VCaP (cell line): ENCODE data around the gene ATP8A1.

Experiments
- H3K27ac ChIP-seq: fragments of 450-650 bp; 2 replicates; pipeline ENCODE4 v1.5.1; 2017
- TF ChIP-seq, protein P1 (sequence below): fragments of 450-650 bp; conservative IDR thresholded peaks from 2 replicates; pipeline ENCODE4 v1.5.1; 2017; ENCODE audit warnings: mild to moderate bottlenecking, moderate library complexity

The ATP8A1 gene

GRCh38 chr4:42453612-42454011, 203.3 kb downstream of the ATP8A1 start:
- H3K27ac ChIP-seq = no peak overlapping the region
- TF ChIP-seq, protein P1, sequence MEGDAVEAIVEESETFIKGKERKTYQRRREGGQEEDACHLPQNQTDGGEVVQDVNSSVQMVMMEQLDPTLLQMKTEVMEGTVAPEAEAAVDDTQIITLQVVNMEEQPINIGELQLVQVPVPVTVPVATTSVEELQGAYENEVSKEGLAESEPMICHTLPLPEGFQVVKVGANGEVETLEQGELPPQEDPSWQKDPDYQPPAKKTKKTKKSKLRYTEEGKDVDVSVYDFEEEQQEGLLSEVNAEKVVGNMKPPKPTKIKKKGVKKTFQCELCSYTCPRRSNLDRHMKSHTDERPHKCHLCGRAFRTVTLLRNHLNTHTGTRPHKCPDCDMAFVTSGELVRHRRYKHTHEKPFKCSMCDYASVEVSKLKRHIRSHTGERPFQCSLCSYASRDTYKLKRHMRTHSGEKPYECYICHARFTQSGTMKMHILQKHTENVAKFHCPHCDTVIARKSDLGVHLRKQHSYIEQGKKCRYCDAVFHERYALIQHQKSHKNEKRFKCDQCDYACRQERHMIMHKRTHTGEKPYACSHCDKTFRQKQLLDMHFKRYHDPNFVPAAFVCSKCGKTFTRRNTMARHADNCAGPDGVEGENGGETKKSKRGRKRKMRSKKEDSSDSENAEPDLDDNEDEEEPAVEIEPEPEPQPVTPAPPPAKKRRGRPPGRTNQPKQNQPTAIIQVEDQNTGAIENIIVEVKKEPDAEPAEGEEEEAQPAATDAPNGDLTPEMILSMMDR = no peak

- no peak overlapping the region for H3K27ac ChIP-seq
- TF ChIP-seq, protein P1 = no peak
Observed at GRCh38 chr4:42452823-42453222, 204.1 kb downstream of the ATP8A1 start.

- no peak overlapping the region for H3K27ac ChIP-seq
- TF ChIP-seq, protein P1 = no peak
Observed at GRCh38 chr4:42446823-42447222, 210.1 kb downstream of the ATP8A1 start.

DNA sequence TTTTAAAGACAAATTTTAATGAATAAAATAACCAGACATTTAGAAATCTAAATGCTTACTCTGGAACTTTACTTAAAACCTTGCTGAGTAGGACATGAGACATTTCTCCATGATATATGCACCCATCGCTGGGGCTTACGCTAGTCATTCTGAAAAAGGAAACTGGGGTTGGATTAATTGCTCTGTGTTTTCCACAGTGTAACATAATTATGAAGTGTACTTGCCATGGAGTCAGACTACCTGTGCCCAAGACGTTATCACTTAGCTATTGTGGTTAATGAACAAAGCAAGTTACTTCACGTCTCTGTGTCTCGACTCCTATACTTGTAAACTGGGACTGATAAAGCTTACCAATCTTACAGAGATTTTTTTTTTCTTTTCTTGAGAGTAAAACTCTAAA, 211.9 kb downstream of the ATP8A1 start:
- TF ChIP-seq, protein P1 = no peak
- no peak overlapping the region for H3K27ac ChIP-seq

DNA sequence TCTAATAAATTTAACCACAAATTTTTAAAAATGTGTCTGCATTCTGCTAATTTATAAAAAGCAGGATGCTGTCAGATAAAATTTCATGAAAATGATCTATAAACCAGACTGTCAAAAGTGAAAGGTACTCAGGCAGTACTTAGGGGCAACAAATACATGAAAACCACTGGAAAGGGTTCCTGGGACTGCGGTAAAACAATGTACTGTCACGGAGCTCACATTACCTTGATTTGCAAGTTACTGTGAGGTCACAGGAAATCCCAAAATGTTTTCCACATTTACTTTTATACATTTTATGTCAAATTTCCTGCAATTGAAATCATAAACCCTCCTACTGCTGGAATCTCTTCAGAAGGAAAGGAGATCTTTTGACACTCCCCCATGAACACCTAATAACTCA, 214.3 kb downstream of the ATP8A1 start:
- TF ChIP-seq, protein P1 = no peak
- H3K27ac ChIP-seq = no peak overlapping the region

DNA sequence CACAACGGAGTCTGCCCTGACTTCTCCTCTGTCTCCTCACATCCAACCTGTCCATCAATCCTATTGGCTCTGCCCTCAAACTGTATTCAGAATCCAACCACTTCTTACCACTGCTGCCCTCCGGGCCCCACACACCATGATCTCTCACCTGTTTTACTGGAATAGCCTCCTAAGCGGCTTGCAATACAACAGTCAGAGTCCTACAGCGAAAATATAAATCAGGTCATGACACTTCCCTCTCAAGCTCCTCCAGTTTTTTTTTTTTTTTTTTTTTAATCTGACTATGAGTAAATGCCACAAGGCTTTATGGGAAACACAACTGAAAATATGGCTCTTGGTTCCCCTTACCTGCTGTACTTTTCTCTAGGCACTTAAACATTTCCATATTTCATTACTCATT, 216.8 kb downstream of the ATP8A1 start:
- TF ChIP-seq, protein P1 = no peak
- H3K27ac ChIP-seq = no peak overlapping the region

DNA sequence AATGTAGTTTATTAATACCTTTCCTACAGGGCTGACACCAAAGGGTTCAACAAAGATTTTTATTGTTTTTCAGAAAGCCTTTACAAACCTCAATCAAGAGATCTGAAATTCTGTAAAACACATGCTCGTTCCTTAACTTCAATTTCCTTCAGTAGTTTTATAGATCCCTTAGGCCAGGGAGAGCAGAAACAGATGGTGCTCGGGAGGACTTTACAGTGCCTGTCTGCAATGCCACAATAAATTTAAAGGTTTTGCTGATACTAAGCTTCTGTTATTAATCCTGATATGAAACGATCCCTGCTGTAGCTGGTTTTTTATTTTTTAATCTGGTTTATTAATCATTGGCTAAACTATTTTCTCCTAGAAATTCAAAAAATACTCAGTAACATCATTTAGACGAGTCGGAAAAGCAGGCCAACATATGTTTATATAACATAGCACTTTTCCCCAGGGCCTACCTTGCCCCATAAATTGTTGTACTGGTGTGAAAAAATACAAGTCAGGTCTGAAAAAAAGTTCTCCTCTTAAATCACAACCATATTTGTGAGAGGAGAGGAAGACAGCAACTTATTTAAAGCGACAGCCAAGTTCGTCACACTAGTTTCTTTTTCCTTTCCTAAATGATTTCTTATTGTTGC, 219.9 kb downstream of the ATP8A1 start:
- TF ChIP-seq, protein P1 = no peak
- H3K27ac ChIP-seq = no peak overlapping the region
